ENCODE results near the gene RDM1. TPM values are rescaled to one million over a fixed set of nuclear protein-coding genes. Genes with fewer than 3 reads are reported as not detected.

RDM1 gene
- total RNA-seq, 1 donor from 2014 or later: not detected

- no peak overlapping the region for H3K4me3 ChIP-seq
- TF ChIP-seq, protein P1, sequence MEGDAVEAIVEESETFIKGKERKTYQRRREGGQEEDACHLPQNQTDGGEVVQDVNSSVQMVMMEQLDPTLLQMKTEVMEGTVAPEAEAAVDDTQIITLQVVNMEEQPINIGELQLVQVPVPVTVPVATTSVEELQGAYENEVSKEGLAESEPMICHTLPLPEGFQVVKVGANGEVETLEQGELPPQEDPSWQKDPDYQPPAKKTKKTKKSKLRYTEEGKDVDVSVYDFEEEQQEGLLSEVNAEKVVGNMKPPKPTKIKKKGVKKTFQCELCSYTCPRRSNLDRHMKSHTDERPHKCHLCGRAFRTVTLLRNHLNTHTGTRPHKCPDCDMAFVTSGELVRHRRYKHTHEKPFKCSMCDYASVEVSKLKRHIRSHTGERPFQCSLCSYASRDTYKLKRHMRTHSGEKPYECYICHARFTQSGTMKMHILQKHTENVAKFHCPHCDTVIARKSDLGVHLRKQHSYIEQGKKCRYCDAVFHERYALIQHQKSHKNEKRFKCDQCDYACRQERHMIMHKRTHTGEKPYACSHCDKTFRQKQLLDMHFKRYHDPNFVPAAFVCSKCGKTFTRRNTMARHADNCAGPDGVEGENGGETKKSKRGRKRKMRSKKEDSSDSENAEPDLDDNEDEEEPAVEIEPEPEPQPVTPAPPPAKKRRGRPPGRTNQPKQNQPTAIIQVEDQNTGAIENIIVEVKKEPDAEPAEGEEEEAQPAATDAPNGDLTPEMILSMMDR (IDR thresholded peaks at IDR 0.05): no peak
- intact Hi-C loops (cut with DNase I): no loop called here
- DNase-seq (no peak), ATAC-seq (no peak)
- H3K36me3 ChIP-seq: no peaks in the 10 kb centered on the region
- H3K4me1 ChIP-seq: peaks cover 15% of the 10 kb centered on the region
- H3K27ac ChIP-seq: no peak overlapping the region
- no peaks in the 10 kb centered on the region for H3K9me3 ChIP-seq
- H3K27me3 ChIP-seq (ENCODE audit: low read depth): no peaks in the 10 kb centered on the region
Observed at GRCh38 chr17:35972535-35972934, 42.0 kb upstream of the RDM1 start.

- H3K36me3 ChIP-seq: no peaks in the 10 kb centered on the region
- DNase-seq (no peak), ATAC-seq (no peak)
- no peak overlapping the region for H3K27ac ChIP-seq
- intact Hi-C loops (cut with DNase I): no loop called here
- no peaks in the 10 kb centered on the region for H3K9me3 ChIP-seq
- H3K4me1 ChIP-seq: peaks cover 15% of the 10 kb centered on the region
- no peaks in the 10 kb centered on the region for H3K27me3 ChIP-seq (ENCODE audit: low read depth)
- TF ChIP-seq, protein P1 (IDR thresholded peaks at IDR 0.05): no peak
- no peak overlapping the region for H3K4me3 ChIP-seq
Observed at GRCh38 chr17:35972066-35972465, 41.5 kb upstream of the RDM1 start.

GRCh38 chr17:35969558-35970380 lies 39.2 kb upstream of the RDM1 start:
- H3K36me3 ChIP-seq: no peaks in the 10 kb centered on the region
- TF ChIP-seq, protein P1 (IDR thresholded peaks at IDR 0.05): peak; percentile 86

GRCh38 chr17:35968520-35969054 lies 38.0 kb upstream of the RDM1 start:
- DNase-seq (no peak), ATAC-seq (no peak)
- Histone ChIP-seq H3K4me1 (peaks cover 12% of the 10 kb centered on the region), H3K27ac (no peak overlapping the region), H3K36me3 (no peaks in the 10 kb centered on the region), H3K9me3 (no peaks in the 10 kb centered on the region), H3K4me3 (no peak overlapping the region), H3K27me3 (ENCODE audit: low read depth) (no peaks in the 10 kb centered on the region)
- TF ChIP-seq, protein P1 (IDR thresholded peaks at IDR 0.05): no peak
- intact Hi-C loops (cut with DNase I): loop anchor here (10.0 kb wide), 1 partner anchor 176 kb away; no protein-coding TSS in a partner anchor

More at GRCh38 chr17:35969558-35970380, 39.2 kb upstream of the RDM1 start:
- Histone ChIP-seq H3K4me1 (peaks cover 15% of the 10 kb centered on the region), H3K27me3 (ENCODE audit: low read depth) (no peaks in the 10 kb centered on the region), H3K27ac (no peak overlapping the region), H3K9me3 (no peaks in the 10 kb centered on the region), H3K4me3 (no peak overlapping the region)
- intact Hi-C loops (cut with DNase I): loop anchor here (10.0 kb wide), 1 partner anchor 175 kb away; no protein-coding TSS in a partner anchor
- ATAC-seq (peak; percentile 77 to 88), DNase-seq (peak; percentile 59)

DNA sequence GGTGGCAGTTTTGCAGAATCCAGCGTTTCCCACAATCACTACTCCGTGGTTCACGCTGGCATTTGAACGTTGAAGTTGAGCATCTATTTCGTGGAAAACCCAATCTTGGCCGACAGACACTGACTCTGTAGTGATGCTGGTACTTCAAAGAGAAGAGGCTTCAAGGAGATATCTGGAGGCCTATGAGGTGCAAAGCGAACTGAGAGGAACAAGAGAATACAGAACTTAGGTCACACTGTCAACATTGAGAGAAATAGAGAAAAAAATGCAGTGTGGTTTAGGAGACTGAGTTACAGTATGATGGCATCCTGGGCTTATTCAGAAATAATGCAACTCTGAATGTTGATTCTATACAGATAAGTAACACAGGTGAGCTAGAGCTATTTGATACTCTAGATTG lies 34.7 kb upstream of the RDM1 start:
- DNase-seq (no peak), ATAC-seq (no peak)
- H3K9me3 ChIP-seq: no peaks in the 10 kb centered on the region
- intact Hi-C loops (cut with DNase I): loop anchor here (10.0 kb wide), 1 partner anchor 180 kb away; no protein-coding TSS in a partner anchor
- TF ChIP-seq, protein P1 (IDR thresholded peaks at IDR 0.05): no peak
- H3K4me3 ChIP-seq: no peak overlapping the region
- H3K27ac ChIP-seq: no peak overlapping the region
- H3K27me3 ChIP-seq (ENCODE audit: low read depth): peaks cover 4% of the 10 kb centered on the region
- H3K4me1 ChIP-seq: no peaks in the 10 kb centered on the region
- H3K36me3 ChIP-seq: no peaks in the 10 kb centered on the region

Measured in lower lobe of right lung (tissue), 2 donors.